Neutrophil (primary cell): ENCODE data around the gene CETN2.
"Not testable (repeated sequence)": the region's sequence is repeated elsewhere in the genome, so short reads cannot be mapped to it uniquely, and the experiment has no call there.

Experiments
- H3K27ac ChIP-seq: fragments of 200-600 bp; sonication (generic); 2 replicates; pipeline ENCODE4 v1.5.1; 2016; ENCODE audit warnings: mild to moderate bottlenecking, moderate library complexity
- H3K27me3 ChIP-seq: fragments of 200-600 bp; sonication (generic); 2 replicates; pipeline ENCODE4 v1.6.0; 2016; ENCODE audit warnings: mild to moderate bottlenecking
- H3K36me3 ChIP-seq: fragments of 200-600 bp; sonication (generic); 2 replicates; pipeline ENCODE4 v1.5.1; 2017
- H3K4me1 ChIP-seq, 2 experiments: fragments of 200-600 bp in 1 of 2; sonication (generic) in 1 of 2; 1 replicate in 1 of 2; 2 replicates in 1 of 2; pipeline versions ENCODE4 v1.5.1 to v1.6.1; 2013 to 2016; ENCODE audit warnings: low read depth in 1 of 2, low read length in 1 of 2, mild to moderate bottlenecking in 1 of 2, moderate library complexity in 1 of 2; ENCODE audit not compliant: control insufficient read depth in 1 of 2, insufficient read depth in 1 of 2
- H3K4me3 ChIP-seq, 2 experiments: fragments of 200-600 bp in 1 of 2; sonication (generic) in 1 of 2; 1 replicate in 1 of 2; 2 replicates in 1 of 2; pipeline ENCODE4 v1.5.1; 2013 to 2016; ENCODE audit warnings: low read depth in 1 of 2, low read length in 1 of 2, mild to moderate bottlenecking in 1 of 2, moderate library complexity in 1 of 2
- H3K9me3 ChIP-seq: fragments of 200-600 bp; sonication (generic); 2 replicates; pipeline ENCODE4 v1.5.1; 2016
- TF ChIP-seq, protein P1 (sequence below): fragments of 200-600 bp; sonication (generic); IDR thresholded peaks from 2 replicates; pipeline ENCODE4 v1.5.1; 2016; ENCODE audit warnings: antibody characterized with exemption

The CETN2 gene

GRCh38 chrX:152806035-152806434 lies 24.5 kb downstream of the CETN2 start:
- Histone ChIP-seq H3K27ac (no peak overlapping the region), H3K27me3 (no peaks in the 10 kb centered on the region), H3K4me1 (no peaks in the 10 kb centered on the region), H3K36me3 (no peaks in the 10 kb centered on the region), H3K9me3 (no peaks in the 10 kb centered on the region), H3K4me3 (no peak overlapping the region)
- TF ChIP-seq, protein P1, sequence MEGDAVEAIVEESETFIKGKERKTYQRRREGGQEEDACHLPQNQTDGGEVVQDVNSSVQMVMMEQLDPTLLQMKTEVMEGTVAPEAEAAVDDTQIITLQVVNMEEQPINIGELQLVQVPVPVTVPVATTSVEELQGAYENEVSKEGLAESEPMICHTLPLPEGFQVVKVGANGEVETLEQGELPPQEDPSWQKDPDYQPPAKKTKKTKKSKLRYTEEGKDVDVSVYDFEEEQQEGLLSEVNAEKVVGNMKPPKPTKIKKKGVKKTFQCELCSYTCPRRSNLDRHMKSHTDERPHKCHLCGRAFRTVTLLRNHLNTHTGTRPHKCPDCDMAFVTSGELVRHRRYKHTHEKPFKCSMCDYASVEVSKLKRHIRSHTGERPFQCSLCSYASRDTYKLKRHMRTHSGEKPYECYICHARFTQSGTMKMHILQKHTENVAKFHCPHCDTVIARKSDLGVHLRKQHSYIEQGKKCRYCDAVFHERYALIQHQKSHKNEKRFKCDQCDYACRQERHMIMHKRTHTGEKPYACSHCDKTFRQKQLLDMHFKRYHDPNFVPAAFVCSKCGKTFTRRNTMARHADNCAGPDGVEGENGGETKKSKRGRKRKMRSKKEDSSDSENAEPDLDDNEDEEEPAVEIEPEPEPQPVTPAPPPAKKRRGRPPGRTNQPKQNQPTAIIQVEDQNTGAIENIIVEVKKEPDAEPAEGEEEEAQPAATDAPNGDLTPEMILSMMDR: no peak

DNA sequence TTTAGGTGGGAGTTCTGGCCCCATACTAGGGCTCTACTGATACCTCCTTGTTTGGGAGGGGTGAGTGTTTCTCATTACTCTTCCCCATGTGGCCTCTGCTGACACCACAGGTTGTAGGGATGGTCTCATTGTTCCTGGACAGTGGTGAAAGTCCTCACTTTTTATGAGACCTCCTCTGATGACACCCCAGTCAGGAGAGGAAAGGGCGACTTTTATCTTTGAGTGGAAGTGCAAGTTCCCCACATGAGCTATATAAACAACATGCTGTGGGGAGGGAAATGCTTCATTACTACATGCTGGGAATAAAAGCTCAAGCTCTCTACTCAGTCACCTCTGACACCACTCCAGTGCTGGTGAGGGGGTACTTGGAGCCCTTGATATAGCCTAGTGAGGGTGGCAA lies 31.6 kb downstream of the CETN2 start:
- Histone ChIP-seq H3K36me3 (no peaks in the 10 kb centered on the region), H3K4me1 (no peaks in the 10 kb centered on the region), H3K4me3 (no peak overlapping the region), H3K9me3 (no peaks in the 10 kb centered on the region), H3K27ac (no peak overlapping the region), H3K27me3 (no peaks in the 10 kb centered on the region)
- TF ChIP-seq, protein P1: no peak

DNA sequence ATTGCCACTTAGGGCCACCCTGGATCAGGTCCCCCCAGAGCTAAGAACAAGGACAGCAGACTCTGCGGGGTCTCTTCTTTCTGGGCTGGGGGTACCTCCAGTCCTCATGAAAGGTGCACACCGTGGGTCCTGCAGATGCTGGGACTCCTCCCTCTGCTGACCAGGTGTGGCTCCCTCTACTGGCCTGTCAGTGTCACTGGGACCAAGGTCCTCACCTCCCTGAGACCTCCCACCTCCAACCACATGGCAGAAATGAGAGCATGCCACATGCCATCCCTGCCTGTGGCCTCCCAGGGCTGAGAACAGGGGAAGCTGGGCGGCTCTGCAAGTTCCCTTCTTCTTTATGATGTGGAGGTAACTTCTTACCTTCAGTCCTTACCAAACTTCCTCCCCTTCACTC lies 43.5 kb downstream of the CETN2 start:
- H3K36me3 ChIP-seq, H3K27ac ChIP-seq, H3K4me1 ChIP-seq: not testable (repeated sequence)

More for the DNA sequence above, 43.5 kb downstream of the CETN2 start:
- H3K27me3 ChIP-seq, H3K4me3 ChIP-seq, H3K9me3 ChIP-seq: not testable (repeated sequence)
